ENCODE results near the gene APOA4.
"Not testable (repeated sequence)": the region's sequence is repeated elsewhere in the genome, so short reads cannot be mapped to it uniquely, and the experiment has no call there.

Gene APOA4

DNA sequence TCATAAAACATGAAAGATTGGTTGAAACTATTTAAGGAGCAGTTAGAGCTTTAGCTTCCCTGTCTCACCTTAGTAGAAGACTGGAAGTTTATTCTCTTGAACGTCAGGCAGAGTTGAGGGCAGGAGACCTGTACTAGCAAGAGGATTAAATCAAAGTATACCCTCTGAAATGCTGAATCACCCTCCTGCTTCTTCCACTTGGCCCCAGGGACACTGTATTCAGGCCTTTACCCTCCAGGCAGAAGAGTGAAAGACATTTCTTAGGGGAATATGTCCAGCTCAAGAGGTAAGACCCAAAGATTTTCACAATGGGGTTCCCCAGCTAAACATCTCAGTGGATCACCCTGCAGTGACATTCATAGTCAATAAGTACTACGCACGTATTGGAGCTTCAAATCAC lies 11.9 kb downstream of the APOA4 start:
- Histone ChIP-seq H3K4me3 (no peak overlapping the region), H3K27ac (no peak overlapping the region), H3K27me3 (no peaks in the 10 kb centered on the region), H4K20me1 (no peaks in the 10 kb centered on the region), H3K9ac (no peak overlapping the region), H3K9me3 (no peaks in the 10 kb centered on the region), H3K4me1 (no peaks in the 10 kb centered on the region), H3K36me3 (no peaks in the 10 kb centered on the region), H3K4me2 (no peak overlapping the region)
- TF ChIP-seq Cebpa-rat (IDR thresholded peaks at IDR 0.05): no peak

DNA sequence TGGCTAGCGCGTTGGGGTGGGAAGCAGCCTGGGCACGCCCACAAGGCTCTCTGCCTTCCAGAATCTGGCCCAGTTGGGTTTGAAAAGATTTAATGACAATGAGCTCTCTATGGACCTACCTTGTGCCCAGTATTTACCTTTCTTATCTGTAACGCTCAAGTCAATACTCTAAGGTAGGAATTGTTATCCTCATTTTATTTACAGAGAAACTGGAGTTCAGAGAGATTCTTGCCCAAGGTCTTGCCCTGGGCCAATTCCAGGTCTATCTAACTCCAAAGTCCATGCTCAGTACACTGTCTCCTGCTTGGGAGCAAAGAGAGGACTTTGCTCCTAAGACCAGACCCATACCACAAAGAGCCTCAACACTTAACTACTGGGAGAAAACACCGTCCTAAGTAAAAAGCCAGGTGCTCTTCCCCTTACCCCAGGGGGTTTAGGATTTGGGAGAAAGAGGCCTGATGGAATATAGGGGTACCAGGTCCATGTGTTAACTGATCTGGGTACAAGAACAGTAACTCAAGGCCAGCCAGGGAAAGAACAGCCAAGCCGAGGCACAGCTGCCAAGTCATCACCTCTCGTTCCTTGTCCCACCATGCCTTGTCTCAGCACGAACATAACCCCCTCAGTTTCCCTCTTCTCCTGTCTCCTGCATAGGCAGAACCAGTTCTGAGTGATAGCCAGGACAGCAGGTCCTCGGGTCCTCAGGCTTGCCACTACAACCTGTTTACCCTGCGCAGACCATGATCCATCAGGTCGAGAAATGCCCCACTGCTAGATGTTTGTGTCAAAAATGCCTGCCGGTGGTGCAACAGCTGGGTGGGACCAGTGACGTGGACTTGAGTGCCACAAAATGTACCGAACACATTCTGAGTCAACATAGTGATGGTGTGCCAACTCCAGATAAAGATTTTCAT lies 14.6 kb downstream of the APOA4 start:
- H3K4me2 ChIP-seq: no peak overlapping the region
- H3K4me1 ChIP-seq: no peaks in the 10 kb centered on the region
- H3K27ac ChIP-seq: no peak overlapping the region
- no peak for TF ChIP-seq Cebpa-rat (IDR thresholded peaks at IDR 0.05)
- H3K9me3 ChIP-seq: no peaks in the 10 kb centered on the region
- H3K36me3 ChIP-seq: no peaks in the 10 kb centered on the region
- no peak overlapping the region for H3K4me3 ChIP-seq
- no peak overlapping the region for H3K9ac ChIP-seq
- no peaks in the 10 kb centered on the region for H4K20me1 ChIP-seq
- H3K27me3 ChIP-seq: no peaks in the 10 kb centered on the region

DNA sequence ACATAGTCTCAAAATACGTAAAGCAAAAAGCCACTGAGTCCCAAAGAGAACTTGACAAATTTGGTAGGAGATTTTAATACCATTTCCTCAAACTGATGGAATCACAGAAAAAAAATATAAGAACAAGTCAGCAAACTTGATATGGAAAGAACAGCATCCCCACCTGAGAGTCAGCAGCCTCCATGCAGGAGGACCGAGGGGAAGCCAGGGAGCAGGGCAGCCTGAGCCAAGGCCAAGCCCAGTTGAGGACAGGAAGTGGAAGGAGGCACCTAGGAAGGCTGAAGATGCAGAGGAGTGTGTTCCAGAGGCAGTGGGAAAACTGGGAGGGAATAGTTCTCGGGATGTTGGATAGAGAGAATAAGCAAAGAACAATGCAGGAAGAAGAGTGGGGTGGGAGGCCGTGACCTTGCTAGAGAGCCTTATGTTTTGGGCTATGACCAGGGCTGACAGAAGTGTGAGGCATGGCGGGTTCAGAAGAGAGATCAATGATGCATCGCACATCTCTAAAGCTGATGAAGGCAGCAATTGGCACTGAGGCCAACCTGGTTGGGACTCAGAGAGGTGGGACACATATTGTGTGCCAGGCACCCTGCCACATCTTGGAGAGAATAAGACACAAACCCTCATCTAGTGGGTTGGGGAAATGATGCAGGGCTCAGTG lies 15.4 kb downstream of the APOA4 start:
- no peaks in the 10 kb centered on the region for H4K20me1 ChIP-seq
- H3K36me3 ChIP-seq: no peaks in the 10 kb centered on the region
- no peak for TF ChIP-seq Cebpa-rat (IDR thresholded peaks at IDR 0.05)
- H3K27me3 ChIP-seq: no peaks in the 10 kb centered on the region
- no peak overlapping the region for H3K4me2 ChIP-seq
- H3K9me3 ChIP-seq: no peaks in the 10 kb centered on the region
- H3K4me1 ChIP-seq: no peaks in the 10 kb centered on the region
- H3K9ac ChIP-seq: no peak overlapping the region
- H3K27ac ChIP-seq: no peak overlapping the region
- no peak overlapping the region for H3K4me3 ChIP-seq

DNA sequence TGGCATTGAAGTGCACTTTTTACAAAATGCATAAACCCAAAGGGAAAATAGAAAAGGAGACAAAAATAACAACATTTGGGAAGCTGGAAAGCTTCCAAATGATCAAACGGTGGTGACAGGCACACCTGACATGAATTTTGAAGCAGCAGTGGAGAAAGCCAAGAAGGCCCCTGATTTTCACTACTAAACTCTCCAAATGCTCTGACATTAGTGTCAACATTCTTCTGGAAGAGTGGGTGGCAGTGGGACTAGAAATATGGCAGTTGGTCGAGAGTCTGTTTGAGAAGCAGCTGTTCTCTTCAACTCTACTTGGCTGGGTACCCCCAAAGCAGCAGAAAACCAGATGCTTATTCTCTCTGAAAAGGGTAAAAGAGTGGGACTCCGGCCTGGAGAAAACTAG lies 19.1 kb downstream of the APOA4 start:
- Histone ChIP-seq H3K27ac (no peak overlapping the region), H3K4me1 (no peaks in the 10 kb centered on the region), H3K4me2 (no peak overlapping the region), H4K20me1 (no peaks in the 10 kb centered on the region), H3K9me3 (no peaks in the 10 kb centered on the region), H3K36me3 (no peaks in the 10 kb centered on the region), H3K9ac (no peak overlapping the region), H3K4me3 (no peak overlapping the region), H3K27me3 (no peaks in the 10 kb centered on the region)
- TF ChIP-seq Cebpa-rat (IDR thresholded peaks at IDR 0.05): no peak

DNA sequence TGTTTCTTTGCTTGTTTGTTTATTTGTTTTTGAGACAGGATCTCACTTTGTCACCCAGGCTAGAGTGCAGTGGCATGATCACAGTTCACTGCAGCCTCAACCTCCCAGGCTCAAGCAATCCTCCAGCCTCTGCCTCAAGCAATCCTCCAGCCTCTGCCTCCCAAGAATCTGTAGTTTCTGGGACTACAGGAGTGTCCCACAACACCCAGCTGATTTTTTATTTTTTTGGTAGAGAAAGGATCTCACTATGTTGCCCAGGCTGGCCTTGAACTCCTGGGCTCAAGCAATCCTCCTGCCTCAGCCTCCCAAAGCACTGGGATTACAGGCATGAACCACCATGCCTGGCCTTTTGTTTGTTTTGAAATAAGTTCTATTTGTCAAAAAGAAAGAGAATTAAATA lies 21.4 kb downstream of the APOA4 start:
- H3K27ac ChIP-seq, H3K4me1 ChIP-seq, H3K4me2 ChIP-seq, H3K9me3 ChIP-seq, H3K4me3 ChIP-seq, H4K20me1 ChIP-seq, H3K36me3 ChIP-seq, H3K27me3 ChIP-seq, H3K9ac ChIP-seq: not testable (repeated sequence)

DNA sequence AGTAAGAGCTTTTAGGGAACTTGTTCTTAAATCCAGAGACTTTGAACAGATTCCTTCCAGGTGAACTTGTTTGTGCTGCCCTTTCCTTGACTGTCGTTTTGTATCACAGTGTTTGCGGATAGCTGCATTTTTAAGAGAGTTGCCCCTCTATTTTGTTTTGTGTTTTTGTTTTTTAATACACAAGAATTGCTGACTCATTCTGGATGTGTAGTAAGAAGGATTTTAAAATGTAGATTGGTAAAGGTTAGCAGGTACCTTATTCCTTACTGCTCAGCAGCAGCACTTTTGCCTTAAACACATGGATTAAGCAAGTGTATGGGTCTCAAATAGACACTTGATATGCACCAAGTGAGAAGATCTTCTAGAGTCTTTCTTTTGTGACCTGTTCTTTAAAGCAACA lies 22.5 kb downstream of the APOA4 start:
- Histone ChIP-seq H3K36me3 (no peaks in the 10 kb centered on the region), H3K9ac (no peak overlapping the region), H3K27me3 (no peaks in the 10 kb centered on the region), H3K9me3 (no peaks in the 10 kb centered on the region), H4K20me1 (no peaks in the 10 kb centered on the region), H3K27ac (no peak overlapping the region), H3K4me2 (no peak overlapping the region), H3K4me1 (no peaks in the 10 kb centered on the region), H3K4me3 (no peak overlapping the region)
- no peak for TF ChIP-seq Cebpa-rat (IDR thresholded peaks at IDR 0.05)

DNA sequence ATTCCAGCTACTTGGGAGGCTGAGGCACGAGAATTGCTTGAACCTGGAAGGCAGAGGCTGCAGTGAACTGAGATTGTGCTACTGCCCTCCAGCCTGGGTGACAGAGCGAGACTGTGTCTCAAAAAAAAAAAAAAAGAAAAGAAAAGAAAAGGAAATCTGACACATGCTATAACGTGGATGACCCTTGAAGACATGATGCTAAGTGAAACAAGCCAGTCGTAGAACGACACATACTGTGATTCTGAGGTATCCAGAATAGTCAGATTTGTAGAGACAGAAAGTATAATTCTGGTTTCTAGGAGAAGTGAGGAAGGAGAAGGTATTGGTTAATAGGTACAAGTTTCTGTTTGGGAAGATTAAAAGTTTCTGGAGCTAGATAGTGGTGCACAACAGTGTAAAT lies 24.7 kb downstream of the APOA4 start:
- Histone ChIP-seq H3K9me3 (no peaks in the 10 kb centered on the region), H3K9ac (no peak overlapping the region), H3K27me3 (no peaks in the 10 kb centered on the region), H3K4me3 (no peak overlapping the region), H4K20me1 (no peaks in the 10 kb centered on the region), H3K36me3 (no peaks in the 10 kb centered on the region), H3K27ac (no peak overlapping the region), H3K4me1 (no peaks in the 10 kb centered on the region), H3K4me2 (no peak overlapping the region)
- no peak for TF ChIP-seq Cebpa-rat (IDR thresholded peaks at IDR 0.05)

DNA sequence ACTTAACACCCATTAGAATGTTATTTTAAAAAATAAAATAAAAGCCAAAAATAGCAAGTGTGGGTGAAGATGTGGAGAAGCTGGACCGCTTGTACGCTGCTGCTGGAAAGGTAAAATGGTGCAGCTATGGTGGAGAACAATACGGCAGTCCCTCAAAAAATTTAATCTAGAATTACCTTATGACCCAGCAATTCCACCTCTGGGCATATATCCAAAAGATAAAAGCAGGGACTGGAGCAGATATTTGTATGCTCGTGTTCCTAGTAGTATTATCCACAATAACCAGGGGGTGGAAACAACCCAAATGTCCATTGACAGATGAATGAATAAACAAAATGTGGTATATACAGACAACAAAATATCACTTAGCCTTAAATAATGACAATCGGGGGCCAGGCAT lies 25.3 kb downstream of the APOA4 start:
- H3K27ac ChIP-seq: no peak overlapping the region
- H3K9me3 ChIP-seq: no peaks in the 10 kb centered on the region
- H4K20me1 ChIP-seq: no peaks in the 10 kb centered on the region
- no peaks in the 10 kb centered on the region for H3K4me1 ChIP-seq
- H3K4me2 ChIP-seq: no peak overlapping the region
- no peak overlapping the region for H3K9ac ChIP-seq
- no peak for TF ChIP-seq Cebpa-rat (IDR thresholded peaks at IDR 0.05)
- H3K36me3 ChIP-seq: no peaks in the 10 kb centered on the region
- H3K4me3 ChIP-seq: no peak overlapping the region
- no peaks in the 10 kb centered on the region for H3K27me3 ChIP-seq

DNA sequence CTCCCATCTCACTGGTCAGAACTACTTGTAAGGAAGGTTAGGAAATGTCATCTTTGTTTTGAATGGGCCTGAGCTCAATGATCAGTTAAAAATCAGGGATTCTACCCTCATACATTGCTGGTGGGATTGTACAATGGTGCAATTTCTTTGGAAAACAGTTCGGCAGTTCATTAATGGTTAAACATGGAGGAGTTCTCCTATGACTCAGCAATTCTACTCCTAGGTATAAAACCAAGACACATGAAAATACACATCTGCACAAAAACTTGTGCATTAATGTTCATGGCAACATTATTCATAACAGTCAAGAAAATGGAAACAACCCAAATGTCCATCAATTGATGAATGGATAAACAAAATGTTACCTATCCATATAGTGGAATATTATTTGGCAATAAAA lies 26.6 kb downstream of the APOA4 start:
- Histone ChIP-seq H3K4me1 (no peaks in the 10 kb centered on the region), H3K4me3 (no peak overlapping the region), H4K20me1 (no peaks in the 10 kb centered on the region), H3K4me2 (no peak overlapping the region), H3K9me3 (no peaks in the 10 kb centered on the region), H3K27ac (no peak overlapping the region), H3K27me3 (no peaks in the 10 kb centered on the region), H3K9ac (no peak overlapping the region), H3K36me3 (no peaks in the 10 kb centered on the region)
- TF ChIP-seq Cebpa-rat (IDR thresholded peaks at IDR 0.05): no peak

DNA sequence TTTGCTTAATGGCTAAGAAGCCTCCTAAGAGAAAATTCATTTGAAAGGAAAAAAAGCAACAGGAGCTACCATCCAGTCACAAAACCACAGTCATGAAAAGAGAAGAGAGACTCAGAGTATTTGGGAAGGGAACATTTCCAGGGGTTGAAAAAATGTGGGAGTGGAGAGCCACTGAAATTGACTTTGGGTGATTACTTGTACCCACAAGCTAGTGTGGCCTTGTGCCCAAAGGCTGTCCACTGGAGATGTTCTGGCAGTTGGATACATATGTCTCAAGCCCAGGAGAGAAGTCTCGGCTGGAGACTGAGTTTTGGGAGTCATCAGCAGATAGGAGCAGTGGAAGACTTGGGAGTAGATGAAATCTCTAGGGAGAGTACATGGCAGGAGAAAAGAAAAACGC lies 28.3 kb downstream of the APOA4 start:
- no peak overlapping the region for H3K9ac ChIP-seq
- no peaks in the 10 kb centered on the region for H3K4me1 ChIP-seq
- no peak for TF ChIP-seq Cebpa-rat (IDR thresholded peaks at IDR 0.05)
- H4K20me1 ChIP-seq: no peaks in the 10 kb centered on the region
- no peaks in the 10 kb centered on the region for H3K36me3 ChIP-seq
- H3K27ac ChIP-seq: no peak overlapping the region
- no peak overlapping the region for H3K4me3 ChIP-seq
- no peaks in the 10 kb centered on the region for H3K9me3 ChIP-seq
- no peak overlapping the region for H3K4me2 ChIP-seq
- no peaks in the 10 kb centered on the region for H3K27me3 ChIP-seq

Measured in BLaER1 (cell line).